CD4-positive, alpha-beta T cell treated with Interleukin-4 for 1 hour (primary cell): ENCODE measurements around the gene IRF1.

ENCODE experiments used
- DNase-seq, 2 donors: peaks; one replicate each; pipeline ENCODE4 v3.0.0-alpha.2; 2020 to 2022

Gene IRF1

GRCh38 chr5:132485641-132486317 lies 4.8 kb downstream of the IRF1 start:
- peak; percentile 10 to 27 for DNase-seq

- peak; percentile 7 to 11 for DNase-seq
Observed at GRCh38 chr5:132484876-132485640, 5.5 kb downstream of the IRF1 start.

- peak; percentile 10 to 11 for DNase-seq
Observed at GRCh38 chr5:132484391-132484725, 6.2 kb downstream of the IRF1 start.

GRCh38 chr5:132483661-132484390 lies 6.7 kb downstream of the IRF1 start:
- DNase-seq: peak; percentile 8 to 10

- DNase-seq: peak; percentile 6 to 8
Observed at GRCh38 chr5:132483101-132483500, 7.5 kb downstream of the IRF1 start.

GRCh38 chr5:132481596-132482211 lies 8.9 kb downstream of the IRF1 start:
- DNase-seq: peak in 1 of 2 donors; percentile 21

GRCh38 chr5:132480893-132481595 lies 9.5 kb downstream of the IRF1 start:
- DNase-seq: peak; percentile 20 to 49

- peak; percentile 19 to 43 for DNase-seq
Observed at GRCh38 chr5:132480546-132480892, 10.1 kb downstream of the IRF1 start.

- peak; percentile 40 to 61 for DNase-seq
Observed at GRCh38 chr5:132480042-132480441, 10.5 kb downstream of the IRF1 start.

- peak in 1 of 2 donors; percentile 44 for DNase-seq
Observed at GRCh38 chr5:132479111-132479951, 11.2 kb downstream of the IRF1 start.

GRCh38 chr5:132478366-132478871 lies 12.2 kb downstream of the IRF1 start:
- DNase-seq: peak in 1 of 2 donors; percentile 49

- peak; percentile 48 to 50 for DNase-seq
Observed at GRCh38 chr5:132477784-132478365, 12.7 kb downstream of the IRF1 start.

- DNase-seq: peak in 1 of 2 donors; percentile 12
Observed at GRCh38 chr5:132476876-132477781, 13.4 kb downstream of the IRF1 start.

- DNase-seq: peak; percentile 11 to 35
Observed at GRCh38 chr5:132475987-132476875, 14.3 kb downstream of the IRF1 start.

- peak in 1 of 2 donors; percentile 25 for DNase-seq
Observed at GRCh38 chr5:132475497-132475882, 15.1 kb downstream of the IRF1 start.

GRCh38 chr5:132474881-132475496 lies 15.6 kb downstream of the IRF1 start:
- DNase-seq: peak in 1 of 2 donors; percentile 10

- DNase-seq: peak in 1 of 2 donors; percentile 18
Observed at GRCh38 chr5:132474131-132474723, 16.3 kb downstream of the IRF1 start.

GRCh38 chr5:132473668-132474067 lies 16.9 kb downstream of the IRF1 start:
- DNase-seq: peak in 1 of 2 donors; percentile 8
